Measurements from ENCODE around the gene ANAPC5. TPM values are rescaled to one million over a fixed set of nuclear protein-coding genes. Genes with fewer than 3 reads are reported as not detected.

ANAPC5 gene, protein sequence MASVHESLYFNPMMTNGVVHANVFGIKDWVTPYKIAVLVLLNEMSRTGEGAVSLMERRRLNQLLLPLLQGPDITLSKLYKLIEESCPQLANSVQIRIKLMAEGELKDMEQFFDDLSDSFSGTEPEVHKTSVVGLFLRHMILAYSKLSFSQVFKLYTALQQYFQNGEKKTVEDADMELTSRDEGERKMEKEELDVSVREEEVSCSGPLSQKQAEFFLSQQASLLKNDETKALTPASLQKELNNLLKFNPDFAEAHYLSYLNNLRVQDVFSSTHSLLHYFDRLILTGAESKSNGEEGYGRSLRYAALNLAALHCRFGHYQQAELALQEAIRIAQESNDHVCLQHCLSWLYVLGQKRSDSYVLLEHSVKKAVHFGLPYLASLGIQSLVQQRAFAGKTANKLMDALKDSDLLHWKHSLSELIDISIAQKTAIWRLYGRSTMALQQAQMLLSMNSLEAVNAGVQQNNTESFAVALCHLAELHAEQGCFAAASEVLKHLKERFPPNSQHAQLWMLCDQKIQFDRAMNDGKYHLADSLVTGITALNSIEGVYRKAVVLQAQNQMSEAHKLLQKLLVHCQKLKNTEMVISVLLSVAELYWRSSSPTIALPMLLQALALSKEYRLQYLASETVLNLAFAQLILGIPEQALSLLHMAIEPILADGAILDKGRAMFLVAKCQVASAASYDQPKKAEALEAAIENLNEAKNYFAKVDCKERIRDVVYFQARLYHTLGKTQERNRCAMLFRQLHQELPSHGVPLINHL
- 150 and 153 TPM in 2 replicates for total RNA-seq (2022)
- Bru-seq, nascent RNA = percentile 91 among the genes with signal in this experiment
- BruChase-seq, experiment 1, labeled RNA remaining after a 6-hour chase = percentile 93 among the genes with signal in this experiment
- percentile 97 among the genes with signal in this experiment for BruChase-seq, experiment 2, labeled RNA remaining after a 2-hour chase
- long read RNA-seq, transcript ANAPC5-218 (17 exons, 2,400 nt) = minor isoform, 59 of 261 reads
- long read RNA-seq, transcript ANAPC5-201 (17 exons, 2,513 nt) = major isoform, 159 of 261 reads
- long read RNA-seq, partial matches to known transcripts = 7 of 261 reads
- long read RNA-seq, other reads (novel, unspliced or antisense) = 33 of 261 reads

DNA sequence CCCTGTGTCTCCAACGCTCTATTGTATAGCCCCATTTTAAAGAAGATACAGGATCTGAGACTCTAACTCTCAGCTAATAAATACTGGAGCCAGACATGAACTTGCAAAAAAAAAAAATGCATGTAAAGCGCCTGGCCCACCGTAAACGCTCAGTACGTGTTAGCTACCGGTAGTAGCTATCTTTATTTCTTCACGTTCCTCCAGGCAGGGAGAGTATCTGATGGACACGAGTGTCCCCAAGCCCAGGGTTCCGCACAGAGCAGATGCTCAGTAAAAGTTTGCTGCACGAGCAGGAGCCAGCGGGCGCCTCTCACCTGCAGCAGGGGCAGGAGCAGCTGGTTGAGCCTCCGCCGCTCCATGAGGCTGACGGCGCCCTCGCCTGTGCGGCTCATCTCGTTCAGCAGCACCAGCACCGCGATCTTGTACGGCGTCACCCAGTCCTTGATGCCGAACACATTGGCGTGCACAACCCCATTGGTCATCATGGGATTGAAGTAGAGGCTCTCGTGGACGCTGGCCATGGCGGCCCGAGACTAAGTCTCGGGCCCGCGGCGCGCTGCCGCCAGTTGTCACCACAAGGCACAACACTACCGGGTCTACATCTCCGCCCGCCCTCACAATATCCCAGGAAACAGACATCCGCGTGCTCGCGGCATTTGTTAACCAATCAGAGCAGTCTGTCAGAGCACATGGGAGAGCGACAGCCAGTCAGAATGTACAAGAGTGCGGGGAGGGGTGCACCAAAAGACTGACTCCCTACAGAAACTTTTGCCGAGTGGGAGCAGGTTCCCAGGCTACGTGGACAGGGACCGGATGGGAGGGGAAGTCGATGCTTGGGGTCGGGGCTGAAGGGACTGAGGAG, at the start of gene ANAPC5:
Gene ANAPC5 (minus strand): TSS at position 592 of the 862 bp plus-strand sequence. CDS start 71 bp downstream, at position 521.
- H3K4me1 Mint-ChIP-seq (ENCODE audit: low read depth, unreplicated experiment) = peaks cover 18% of the 10 kb centered on the region
- CTCF ChIA-PET = interaction anchor here (0.6 to 0.9 kb wide), 5 partner anchors 25 to 749 kb away, joined by 3 to 7 read pairs (median 4); no protein-coding TSS in a partner anchor
- peak within 1 kb of the TSS; percentile 100 for H3K27ac Mint-ChIP-seq (ENCODE audit: unreplicated experiment)
- intact Hi-C loops (cut with micrococcal nuclease; ENCODE audit: unreplicated experiment) = loop anchor here (5.0 kb wide), 1 partner anchor 50 kb away; the partner anchor contains the start of gene RNF34
- TF ChIP-seq, protein P1, sequence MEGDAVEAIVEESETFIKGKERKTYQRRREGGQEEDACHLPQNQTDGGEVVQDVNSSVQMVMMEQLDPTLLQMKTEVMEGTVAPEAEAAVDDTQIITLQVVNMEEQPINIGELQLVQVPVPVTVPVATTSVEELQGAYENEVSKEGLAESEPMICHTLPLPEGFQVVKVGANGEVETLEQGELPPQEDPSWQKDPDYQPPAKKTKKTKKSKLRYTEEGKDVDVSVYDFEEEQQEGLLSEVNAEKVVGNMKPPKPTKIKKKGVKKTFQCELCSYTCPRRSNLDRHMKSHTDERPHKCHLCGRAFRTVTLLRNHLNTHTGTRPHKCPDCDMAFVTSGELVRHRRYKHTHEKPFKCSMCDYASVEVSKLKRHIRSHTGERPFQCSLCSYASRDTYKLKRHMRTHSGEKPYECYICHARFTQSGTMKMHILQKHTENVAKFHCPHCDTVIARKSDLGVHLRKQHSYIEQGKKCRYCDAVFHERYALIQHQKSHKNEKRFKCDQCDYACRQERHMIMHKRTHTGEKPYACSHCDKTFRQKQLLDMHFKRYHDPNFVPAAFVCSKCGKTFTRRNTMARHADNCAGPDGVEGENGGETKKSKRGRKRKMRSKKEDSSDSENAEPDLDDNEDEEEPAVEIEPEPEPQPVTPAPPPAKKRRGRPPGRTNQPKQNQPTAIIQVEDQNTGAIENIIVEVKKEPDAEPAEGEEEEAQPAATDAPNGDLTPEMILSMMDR (IDR thresholded peaks at IDR 0.05; ENCODE audit: unreplicated experiment) = no peak
- H3K9me3 Mint-ChIP-seq (ENCODE audit: low read depth, unreplicated experiment) = no peaks in the 10 kb centered on the region
- DNase-seq = peak; percentile 94
- BruUV-seq (replicated peaks) = TSS peak; percentile 44
- H3K27me3 Mint-ChIP-seq (ENCODE audit: unreplicated experiment) = no peaks in the 10 kb centered on the region
- H3K36me3 Mint-ChIP-seq (ENCODE audit: insufficient read depth, unreplicated experiment) = peaks cover 44% of the 10 kb centered on the region
- peak within 1 kb of the TSS; percentile 100 for H3K4me3 Mint-ChIP-seq (ENCODE audit: low read depth, unreplicated experiment)

DNA sequence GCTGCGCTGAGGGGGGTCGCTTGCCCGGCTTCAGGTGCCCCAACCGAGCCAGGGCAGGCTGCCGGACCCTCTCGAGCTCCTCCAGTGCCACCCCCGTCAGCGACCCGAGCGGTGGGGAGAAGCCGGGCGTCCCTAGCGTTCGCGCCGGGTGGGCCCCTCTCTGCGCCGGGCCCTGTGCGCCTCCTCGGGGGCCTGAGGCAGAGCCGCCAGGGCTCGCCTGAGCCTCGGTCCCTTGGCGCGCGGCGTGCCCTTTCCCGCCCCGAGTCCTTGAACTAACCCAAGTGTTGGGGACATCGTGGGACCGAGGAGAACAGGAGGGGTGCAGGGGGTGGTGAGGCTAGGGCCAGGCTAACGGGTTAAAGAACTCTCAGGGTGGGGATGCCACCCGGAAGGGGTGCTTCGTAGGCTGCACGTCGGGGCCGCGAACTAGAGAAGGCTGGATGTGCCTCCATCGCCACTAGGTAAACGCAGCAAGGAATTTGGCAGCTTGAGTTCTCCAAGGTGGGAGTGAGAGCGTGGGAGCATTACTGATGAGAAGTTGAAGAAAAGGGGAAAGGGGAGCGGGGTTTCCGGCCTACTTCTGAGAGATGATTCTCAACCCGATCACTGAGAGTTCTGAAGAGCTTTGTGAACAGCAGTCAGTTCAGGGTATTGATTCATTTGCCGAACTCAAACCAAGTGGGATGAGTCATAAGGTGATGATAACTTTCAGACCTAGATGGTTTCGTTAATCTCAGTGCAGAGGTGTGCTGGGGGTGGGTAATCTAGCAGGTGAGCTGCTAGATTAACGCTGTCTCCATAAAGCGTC, 48.3 kb upstream of the ANAPC5 start:
- intact Hi-C loops (cut with micrococcal nuclease; ENCODE audit: unreplicated experiment) = loop anchor here (5.0 kb wide), 2 partner anchors 48 to 68 kb away; partner anchors contain the start of gene ANAPC5
- DNase-seq = peak; percentile 37
- peak overlapping the region; percentile 45 for H3K27ac Mint-ChIP-seq (ENCODE audit: unreplicated experiment)
- peak overlapping the region; percentile 72 for H3K4me3 Mint-ChIP-seq (ENCODE audit: low read depth, unreplicated experiment)
- peaks cover 9% of the 10 kb centered on the region for H3K4me1 Mint-ChIP-seq (ENCODE audit: low read depth, unreplicated experiment)
- TF ChIP-seq, protein P1 (IDR thresholded peaks at IDR 0.05; ENCODE audit: unreplicated experiment) = no peak
- BruUV-seq (replicated peaks) = no TSS peak
- no peaks in the 10 kb centered on the region for H3K27me3 Mint-ChIP-seq (ENCODE audit: unreplicated experiment)
- peaks cover 48% of the 10 kb centered on the region for H3K36me3 Mint-ChIP-seq (ENCODE audit: insufficient read depth, unreplicated experiment)
- CTCF ChIA-PET = interaction anchor here (0.6 to 2.7 kb wide), 6 partner anchors 10 to 384 kb away, joined by 3 to 11 read pairs (median 5); no protein-coding TSS in a partner anchor
- H3K9me3 Mint-ChIP-seq (ENCODE audit: low read depth, unreplicated experiment) = no peaks in the 10 kb centered on the region

DNA sequence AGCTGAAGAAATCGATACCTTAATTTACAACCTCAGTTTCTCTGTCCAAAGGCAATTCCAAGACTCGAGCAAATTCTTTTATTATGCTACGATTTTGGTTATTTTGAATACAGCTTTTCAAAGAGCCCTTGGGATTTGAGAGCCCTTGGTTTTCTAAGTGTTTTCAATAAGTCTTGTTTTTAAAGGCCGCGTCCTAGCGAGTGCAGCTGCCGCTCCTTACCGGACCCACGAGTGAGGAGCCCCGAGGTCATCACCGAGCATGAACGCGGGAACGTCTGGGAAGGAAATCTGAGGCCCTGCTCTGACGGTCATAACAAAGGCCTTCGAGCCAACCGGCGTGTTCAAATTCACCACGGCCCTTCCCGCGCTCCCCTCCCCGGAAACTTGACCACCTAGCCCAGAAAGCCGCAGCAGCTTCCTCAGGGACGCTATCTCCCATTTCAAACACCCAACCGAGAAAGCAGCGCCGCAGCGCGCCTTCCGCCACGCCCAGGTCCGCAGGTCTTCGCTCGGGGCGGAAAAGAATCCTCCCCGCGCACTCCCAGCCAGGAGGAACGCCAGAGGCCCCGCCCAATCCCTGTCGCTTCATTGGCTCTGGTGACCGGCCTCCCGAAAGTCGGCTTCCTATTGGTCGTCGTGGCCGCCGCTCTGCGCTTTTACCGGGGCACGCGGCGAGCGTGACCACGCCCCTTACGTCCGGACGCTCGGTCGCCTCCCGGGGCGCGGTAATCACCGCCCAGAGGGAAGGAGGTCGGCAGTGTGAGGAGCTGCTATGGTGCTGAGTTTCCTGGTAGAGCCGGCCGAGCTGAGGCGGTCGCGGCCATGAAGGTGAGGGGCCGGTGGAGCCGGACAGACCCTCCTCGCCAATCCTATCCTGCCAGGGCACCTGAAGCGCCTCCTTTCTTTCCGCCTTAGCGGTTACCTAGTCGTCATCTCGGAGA, 47.5 kb upstream of the ANAPC5 start, which contains the start of gene RNF34:
Gene RNF34 (plus strand): TSS at position 728 of the 941 bp plus-strand sequence. CDS start 95 bp downstream, at position 823.
- BruUV-seq (replicated peaks) = TSS peak; percentile 94
- peak within 1 kb of the TSS; percentile 45 for H3K27ac Mint-ChIP-seq (ENCODE audit: unreplicated experiment)
- peak within 1 kb of the TSS; percentile 72 for H3K4me3 Mint-ChIP-seq (ENCODE audit: low read depth, unreplicated experiment)
- H3K4me1 Mint-ChIP-seq (ENCODE audit: low read depth, unreplicated experiment) = peaks cover 9% of the 10 kb centered on the region
- peak; percentile 99 for DNase-seq
- TF ChIP-seq, protein P1 (IDR thresholded peaks at IDR 0.05; ENCODE audit: unreplicated experiment) = no peak
- CTCF ChIA-PET = interaction anchor here (0.6 to 2.7 kb wide), 6 partner anchors 11 to 384 kb away, joined by 3 to 11 read pairs (median 4); no protein-coding TSS in a partner anchor
- intact Hi-C loops (cut with micrococcal nuclease; ENCODE audit: unreplicated experiment) = loop anchor here (5.0 kb wide), 2 partner anchors 47 to 67 kb away; partner anchors contain the start of gene ANAPC5
- H3K27me3 Mint-ChIP-seq (ENCODE audit: unreplicated experiment) = no peaks in the 10 kb centered on the region
- H3K36me3 Mint-ChIP-seq (ENCODE audit: insufficient read depth, unreplicated experiment) = peaks cover 39% of the 10 kb centered on the region
- H3K9me3 Mint-ChIP-seq (ENCODE audit: low read depth, unreplicated experiment) = no peaks in the 10 kb centered on the region

All from Calu3 (cell line).